NCI-H345 treated with DMSO at 0.1 percent for 48 hours (cell line): Measurements from ENCODE around the gene DHX9.
"Not testable (repeated sequence)": the region's sequence is repeated elsewhere in the genome, so short reads cannot be mapped to it uniquely, and the experiment has no call there.

ENCODE experiments used
- DNase-seq: peaks from one replicate; lab custom pipeline; 2025; ENCODE audit not compliant: unreplicated experiment; lab: John Stamatoyannopoulos, UW

The DHX9 gene

DNA sequence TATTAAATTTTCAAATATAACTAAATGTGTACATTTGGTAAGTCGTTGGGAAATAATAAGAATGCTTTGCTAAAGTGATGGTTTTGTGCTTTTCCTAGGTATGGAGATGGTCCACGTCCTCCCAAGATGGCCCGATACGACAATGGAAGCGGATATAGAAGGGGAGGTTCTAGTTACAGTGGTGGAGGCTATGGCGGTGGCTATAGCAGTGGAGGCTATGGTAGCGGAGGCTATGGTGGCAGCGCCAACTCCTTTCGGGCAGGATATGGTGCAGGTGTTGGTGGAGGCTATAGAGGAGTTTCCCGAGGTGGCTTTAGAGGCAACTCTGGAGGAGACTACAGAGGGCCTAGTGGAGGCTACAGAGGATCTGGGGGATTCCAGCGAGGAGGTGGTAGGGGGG, 47.8 kb downstream of the DHX9 start:
- DNase-seq: no peak

DNA sequence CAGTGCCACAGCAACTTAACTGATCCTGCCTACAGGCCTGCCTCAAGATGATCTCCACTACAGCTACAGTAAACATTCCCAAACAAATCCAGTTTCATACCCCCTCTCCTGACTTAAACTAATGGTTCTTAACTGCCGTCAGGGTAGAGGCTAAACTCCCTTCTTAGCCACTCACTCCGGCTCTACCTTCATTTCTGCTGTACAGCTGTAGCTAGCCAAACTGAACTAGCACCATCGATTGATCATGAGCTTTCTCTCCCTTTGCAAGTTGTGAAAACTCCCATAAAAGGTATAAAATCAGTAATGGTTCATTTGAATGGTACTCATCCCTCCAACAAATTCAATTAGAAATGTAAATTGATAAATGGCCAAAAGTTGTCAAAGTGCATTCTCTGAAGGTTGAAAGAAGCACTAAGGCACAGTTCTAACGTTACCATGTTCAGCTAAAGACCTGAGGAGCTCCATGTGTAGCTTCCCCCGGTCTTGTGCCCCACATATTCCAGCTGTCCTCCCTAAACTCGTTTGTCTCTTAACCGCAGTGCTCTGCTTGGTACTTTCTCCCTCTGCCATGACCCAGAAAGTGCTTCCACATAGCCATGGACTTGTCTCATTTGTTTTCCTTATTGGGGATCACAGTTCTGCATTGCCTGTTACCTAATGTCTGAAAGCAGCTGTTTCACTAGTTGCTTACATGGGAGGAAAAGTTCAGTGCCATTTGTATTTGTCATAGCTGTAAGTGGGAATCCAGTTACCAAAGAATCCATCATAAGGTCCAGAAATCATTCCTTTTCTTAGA, 49.8 kb downstream of the DHX9 start:
- no peak for DNase-seq

DNA sequence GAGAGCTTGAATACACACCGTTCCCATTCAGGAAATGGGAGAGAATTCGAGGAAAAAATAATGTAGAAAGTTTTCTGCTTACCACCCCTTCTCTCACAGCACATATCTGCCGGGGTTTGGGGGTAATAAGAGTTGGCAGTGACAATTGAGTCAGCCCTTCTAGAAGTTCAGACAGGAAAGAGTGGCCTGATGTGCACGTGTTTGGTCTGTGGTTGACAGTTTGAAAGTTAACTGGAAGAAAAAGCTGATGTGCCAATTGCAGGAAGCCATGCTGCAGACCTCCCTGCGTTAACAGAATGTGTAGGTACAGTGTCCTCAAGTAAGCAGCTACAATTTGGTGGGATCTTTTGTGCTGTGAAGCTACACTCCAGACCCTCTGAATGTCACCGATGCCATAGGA, 50.9 kb downstream of the DHX9 start:
- DNase-seq: no peak

DNA sequence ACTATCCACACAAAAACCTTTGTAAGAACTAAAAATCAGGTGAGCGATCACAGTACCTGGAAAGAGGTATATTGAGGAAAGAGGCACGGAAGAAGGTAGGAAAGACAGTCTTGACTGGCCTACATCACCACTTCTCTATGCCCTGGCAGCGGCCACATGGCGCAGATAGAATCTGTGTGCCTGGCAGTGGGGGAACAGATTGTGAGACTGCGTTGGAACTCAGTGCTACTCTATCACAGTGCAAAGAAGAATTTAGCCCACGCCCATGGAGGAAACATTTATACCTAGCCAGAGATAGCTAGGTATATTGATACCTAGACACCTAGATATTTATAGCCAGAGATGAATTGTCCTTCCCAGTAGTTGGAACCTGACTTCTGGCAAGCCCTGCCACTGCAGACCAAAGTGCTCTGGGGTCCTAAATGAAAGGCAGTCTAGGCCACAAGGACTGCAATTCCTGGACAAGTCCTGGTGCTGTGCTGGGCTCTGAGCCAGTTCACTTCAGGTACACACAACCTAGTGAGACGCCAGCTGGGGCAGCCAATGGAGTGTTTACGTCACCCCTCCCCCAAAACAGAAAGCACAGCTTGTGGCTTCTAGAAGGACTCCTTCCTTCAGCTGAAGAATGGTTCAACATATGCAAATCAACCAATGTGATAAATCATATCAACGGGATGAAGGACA, 51.9 kb downstream of the DHX9 start:
- peak; percentile 25 for DNase-seq

DNA sequence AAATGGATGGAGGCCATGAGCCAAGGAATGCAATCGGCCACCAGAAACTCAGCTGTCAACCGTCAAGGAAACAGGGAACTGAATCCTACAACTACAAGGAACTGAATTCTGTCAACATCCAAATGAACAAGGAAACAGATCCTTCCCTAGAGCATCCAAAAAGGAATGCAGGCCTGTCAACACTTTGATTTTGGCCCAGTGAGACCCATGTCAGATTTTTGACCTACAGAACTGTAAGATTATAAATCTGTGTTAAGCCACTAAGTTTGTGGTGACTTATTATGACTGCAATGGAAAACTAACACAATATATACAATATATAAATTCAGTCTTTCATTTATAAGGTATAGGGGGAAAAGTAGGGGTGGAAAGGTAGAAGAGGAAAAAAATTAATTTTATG, 58.5 kb downstream of the DHX9 start:
- DNase-seq: no peak

DNA sequence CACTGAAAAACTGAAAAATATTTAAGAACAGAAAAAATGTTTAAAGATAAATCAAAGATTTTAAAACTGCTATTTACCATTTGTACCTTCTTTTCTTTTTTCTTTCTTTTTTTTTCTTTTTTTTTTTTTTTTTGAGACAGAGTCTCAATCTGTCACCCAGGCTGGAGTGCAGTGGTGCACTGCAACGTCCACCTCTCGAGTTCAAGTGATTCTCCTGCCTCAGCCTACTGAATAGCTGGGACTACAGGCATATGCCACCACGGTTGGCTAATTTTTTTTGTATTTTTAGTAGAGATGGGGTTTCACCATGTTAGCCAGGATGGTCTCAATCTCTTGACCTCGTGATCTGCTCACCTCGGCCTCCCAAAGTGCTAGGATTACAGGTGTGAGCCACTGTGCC, 62.8 kb downstream of the DHX9 start:
- not testable (repeated sequence) for DNase-seq

DNA sequence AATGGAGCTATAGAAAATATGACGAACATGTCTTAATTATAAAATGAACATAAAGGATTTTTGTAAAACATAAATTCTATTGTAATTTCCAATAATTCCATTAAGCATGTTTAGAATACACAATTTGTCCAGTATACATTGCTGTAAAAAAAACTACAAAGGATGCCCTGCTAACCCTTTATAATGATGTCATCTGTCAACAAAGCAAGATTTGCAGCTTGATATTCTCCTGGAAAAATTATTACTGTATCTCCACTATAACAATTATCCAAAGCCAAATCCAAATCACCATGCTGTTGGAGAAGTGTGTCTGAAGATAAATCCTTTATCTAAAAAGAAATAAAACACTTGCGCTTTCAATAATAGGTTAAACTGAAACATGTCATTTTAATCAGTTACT, 66.2 kb downstream of the DHX9 start:
- DNase-seq: no peak

DNA sequence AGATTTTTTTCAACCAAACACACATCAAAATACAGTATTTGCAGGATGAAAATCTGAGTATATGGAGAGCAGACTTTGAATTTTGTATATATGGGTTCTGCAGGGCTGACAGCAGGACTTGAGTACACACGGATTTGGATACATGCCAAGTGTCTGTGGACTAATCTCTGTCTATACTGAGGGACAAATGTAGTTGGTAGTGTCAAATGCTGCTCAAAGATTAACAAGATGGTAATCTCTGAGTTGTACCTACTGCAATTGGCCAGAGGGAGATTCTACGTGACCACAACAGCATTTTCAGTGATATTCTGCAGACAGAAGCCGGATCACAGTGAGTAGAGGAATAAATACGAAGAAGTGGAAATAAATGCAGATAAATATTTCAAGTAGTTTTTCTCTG, 70.4 kb downstream of the DHX9 start:
- DNase-seq: peak; percentile 5

DNA sequence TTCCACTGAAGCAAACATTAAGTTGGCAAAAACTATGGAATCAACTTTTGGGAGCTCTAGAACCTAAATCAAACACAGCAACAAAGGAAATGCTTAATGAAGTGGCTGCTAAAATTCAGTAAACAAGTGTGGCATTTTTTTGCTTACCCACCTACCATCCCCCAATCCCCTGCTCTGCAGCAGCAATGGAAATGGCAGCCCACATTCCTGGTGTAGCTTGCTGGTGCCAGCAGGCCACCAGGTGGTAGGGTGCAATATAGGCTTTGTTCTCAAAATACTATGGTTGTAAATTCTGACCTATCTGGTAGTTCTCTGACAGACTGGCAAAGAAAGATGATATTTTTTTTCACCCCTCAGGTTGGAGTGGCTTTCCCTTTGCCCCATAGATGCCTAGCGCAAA, 71.0 kb downstream of the DHX9 start:
- DNase-seq: no peak

DNA sequence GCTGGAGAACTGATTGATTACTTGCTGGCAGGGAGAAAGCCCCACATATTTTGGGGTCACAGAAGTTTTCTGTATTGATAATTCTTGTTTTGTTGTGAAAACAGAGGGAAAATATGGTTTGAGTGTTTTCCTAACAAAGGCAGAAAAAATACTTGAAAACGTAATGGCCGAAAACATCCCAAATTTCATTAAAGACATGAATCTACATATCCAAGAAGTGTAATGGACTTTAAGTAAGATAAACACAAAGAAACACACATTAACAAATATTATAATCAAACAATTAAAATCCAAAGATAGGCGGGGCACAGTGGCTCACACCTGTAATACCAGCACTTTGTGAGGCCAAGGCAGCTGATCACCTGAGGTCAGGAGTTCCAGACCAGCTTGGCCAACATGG, 74.3 kb downstream of the DHX9 start:
- DNase-seq: no peak

DNA sequence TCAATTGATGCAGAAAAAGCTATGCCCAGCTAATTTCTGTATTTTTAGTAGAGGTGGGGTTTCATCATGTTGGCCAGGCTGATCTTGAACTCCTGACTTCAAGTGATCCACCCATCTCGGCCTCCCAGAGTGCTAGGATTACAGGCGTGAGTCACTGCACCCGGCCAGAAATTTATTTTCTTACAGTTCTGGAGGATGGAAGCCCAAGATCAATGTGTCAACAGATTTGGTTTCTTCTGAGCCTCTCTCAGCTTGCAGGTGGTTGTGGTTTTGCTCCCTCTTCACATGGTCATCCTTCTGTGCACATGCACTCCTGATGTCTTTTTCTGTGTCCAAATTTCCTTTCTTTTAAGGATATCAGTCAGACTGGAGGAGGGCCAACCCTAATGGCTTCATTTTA, 78.2 kb downstream of the DHX9 start:
- DNase-seq: no peak

DNA sequence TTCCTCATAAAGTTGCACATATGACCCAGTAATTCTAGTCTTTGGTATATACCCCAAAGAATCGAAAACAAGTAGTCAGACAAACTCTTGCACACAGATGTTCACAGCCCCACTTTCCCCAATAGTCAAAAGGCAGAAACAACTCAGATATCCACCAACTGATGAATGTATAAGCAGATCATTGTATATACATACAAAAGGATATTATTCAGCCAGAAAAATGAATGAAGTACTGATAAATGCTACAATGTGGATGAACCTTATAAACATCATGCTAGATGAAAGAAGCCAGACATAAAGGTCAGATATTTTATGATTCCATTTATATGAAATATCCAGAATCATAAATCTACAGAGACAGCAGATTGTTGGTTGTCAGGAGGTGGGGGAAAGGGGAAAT, 86.5 kb downstream of the DHX9 start:
- no peak for DNase-seq

DNA sequence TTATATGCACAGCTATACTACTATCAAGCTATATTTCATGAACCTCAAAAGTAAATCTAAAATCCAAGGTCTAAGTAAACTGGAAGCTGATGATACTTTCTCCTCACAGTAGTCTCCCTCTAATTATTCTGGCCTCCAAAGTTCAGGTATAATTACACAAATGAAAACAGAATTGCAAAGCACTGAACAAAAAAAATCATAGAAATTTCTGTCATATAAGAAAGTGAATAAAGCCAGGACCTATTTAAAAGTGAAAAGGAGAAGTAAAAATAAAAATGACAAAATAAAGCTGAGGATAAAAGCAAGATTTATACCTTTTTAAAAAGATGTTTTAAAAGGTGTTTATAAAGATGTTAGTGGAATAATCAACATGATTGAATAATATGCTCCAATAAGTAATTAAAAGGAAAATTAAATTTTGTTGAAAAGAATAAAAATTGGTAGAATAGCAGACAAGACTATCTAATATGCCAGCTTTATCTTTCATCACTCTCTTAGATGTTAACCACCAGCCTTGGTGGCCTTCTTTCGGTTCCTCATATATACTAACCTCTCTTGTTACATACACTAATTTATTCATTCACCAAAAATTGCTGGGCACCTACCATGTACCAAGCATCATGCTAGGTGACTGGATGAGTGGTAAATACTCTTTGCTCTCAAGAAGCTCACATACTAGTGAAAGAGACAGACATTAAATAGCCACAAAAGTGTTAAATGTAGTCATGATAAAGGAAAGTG, 88.7 kb downstream of the DHX9 start:
- DNase-seq: no peak

DNA sequence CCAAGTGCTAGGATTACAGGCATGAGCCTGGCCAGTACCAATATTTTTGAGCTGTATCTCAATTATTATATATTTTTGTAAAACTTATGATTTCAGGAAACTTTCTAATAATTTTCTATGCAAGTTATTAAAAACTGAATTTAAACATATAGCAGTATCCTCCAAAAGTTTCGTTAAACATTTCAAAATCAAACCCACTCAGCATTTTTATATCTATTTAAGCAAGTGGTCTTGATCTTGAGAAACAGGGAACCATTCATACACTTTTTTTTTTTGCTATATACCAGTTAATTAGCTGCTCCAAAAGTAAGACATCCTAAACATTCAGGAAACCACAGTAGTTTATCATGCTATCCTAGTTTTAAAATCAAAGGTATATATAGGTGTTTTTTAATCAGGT, 91.8 kb downstream of the DHX9 start:
- DNase-seq: no peak

DNA sequence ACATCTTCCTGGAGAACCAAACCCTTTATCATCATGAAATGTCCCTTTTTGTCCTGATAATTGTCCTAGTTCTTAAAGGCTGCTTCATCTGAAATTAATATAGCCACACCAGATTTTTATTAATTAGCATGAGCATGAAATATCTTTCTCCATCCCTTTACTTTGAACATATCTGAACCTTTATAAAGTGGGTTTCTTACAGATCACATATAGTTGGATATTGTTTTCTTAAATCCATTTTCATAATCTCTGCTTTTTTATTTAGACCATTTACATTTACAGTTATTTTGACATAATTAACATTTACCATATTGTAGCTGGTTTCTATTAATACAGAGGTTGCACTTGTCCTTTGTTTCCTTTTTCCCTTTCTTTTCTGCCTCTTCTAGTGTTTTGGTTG, 96.6 kb downstream of the DHX9 start:
- no peak for DNase-seq
